ENCODE measurements around the gene IFNAR1. TPM values are rescaled to one million over a fixed set of nuclear protein-coding genes. Genes with fewer than 3 reads are reported as not detected.

Gene IFNAR1
- polyA plus RNA-seq, 1 donor from 2014 or later = 15.5 TPM

DNA sequence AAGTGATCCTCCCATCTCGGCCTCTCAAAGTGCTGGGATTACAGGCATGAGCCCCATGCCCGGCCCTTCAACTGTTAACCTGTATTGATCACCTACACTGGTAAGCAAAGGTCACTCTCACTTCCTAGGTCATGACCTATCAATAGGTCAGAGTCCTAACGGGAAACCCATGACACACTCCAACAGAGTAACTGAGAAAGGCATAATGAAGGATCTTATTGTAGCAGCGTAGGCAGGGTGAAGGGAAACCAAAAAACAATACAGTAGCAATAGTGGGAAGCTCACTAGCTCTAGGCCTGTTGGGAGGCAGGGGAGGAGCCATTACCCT is 19.5 kb upstream of the IFNAR1 start:
- H3K79me2 ChIP-seq (replicated peaks; ENCODE audit: insufficient read depth, low read length) = no peaks in the 10 kb centered on the region
- no peaks in the 10 kb centered on the region for H3F3A ChIP-seq (ENCODE audit: insufficient read depth, low read length, poor library complexity, severe bottlenecking)
- TF ChIP-seq, protein P1, sequence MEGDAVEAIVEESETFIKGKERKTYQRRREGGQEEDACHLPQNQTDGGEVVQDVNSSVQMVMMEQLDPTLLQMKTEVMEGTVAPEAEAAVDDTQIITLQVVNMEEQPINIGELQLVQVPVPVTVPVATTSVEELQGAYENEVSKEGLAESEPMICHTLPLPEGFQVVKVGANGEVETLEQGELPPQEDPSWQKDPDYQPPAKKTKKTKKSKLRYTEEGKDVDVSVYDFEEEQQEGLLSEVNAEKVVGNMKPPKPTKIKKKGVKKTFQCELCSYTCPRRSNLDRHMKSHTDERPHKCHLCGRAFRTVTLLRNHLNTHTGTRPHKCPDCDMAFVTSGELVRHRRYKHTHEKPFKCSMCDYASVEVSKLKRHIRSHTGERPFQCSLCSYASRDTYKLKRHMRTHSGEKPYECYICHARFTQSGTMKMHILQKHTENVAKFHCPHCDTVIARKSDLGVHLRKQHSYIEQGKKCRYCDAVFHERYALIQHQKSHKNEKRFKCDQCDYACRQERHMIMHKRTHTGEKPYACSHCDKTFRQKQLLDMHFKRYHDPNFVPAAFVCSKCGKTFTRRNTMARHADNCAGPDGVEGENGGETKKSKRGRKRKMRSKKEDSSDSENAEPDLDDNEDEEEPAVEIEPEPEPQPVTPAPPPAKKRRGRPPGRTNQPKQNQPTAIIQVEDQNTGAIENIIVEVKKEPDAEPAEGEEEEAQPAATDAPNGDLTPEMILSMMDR (IDR thresholded peaks at IDR 0.05; ENCODE audit: poor library complexity, severe bottlenecking) = no peak
- TF ChIP-seq, protein P2, sequence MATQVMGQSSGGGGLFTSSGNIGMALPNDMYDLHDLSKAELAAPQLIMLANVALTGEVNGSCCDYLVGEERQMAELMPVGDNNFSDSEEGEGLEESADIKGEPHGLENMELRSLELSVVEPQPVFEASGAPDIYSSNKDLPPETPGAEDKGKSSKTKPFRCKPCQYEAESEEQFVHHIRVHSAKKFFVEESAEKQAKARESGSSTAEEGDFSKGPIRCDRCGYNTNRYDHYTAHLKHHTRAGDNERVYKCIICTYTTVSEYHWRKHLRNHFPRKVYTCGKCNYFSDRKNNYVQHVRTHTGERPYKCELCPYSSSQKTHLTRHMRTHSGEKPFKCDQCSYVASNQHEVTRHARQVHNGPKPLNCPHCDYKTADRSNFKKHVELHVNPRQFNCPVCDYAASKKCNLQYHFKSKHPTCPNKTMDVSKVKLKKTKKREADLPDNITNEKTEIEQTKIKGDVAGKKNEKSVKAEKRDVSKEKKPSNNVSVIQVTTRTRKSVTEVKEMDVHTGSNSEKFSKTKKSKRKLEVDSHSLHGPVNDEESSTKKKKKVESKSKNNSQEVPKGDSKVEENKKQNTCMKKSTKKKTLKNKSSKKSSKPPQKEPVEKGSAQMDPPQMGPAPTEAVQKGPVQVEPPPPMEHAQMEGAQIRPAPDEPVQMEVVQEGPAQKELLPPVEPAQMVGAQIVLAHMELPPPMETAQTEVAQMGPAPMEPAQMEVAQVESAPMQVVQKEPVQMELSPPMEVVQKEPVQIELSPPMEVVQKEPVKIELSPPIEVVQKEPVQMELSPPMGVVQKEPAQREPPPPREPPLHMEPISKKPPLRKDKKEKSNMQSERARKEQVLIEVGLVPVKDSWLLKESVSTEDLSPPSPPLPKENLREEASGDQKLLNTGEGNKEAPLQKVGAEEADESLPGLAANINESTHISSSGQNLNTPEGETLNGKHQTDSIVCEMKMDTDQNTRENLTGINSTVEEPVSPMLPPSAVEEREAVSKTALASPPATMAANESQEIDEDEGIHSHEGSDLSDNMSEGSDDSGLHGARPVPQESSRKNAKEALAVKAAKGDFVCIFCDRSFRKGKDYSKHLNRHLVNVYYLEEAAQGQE (IDR thresholded peaks at IDR 0.05; ENCODE audit: borderline replicate concordance) = no peak
- TF ChIP-seq EZH2 (IDR thresholded peaks at IDR 0.05; ENCODE audit: borderline replicate concordance, insufficient read depth, low read length, poor library complexity, severe bottlenecking) (no peak), EP300 (conservative IDR thresholded peaks at IDR 0.05; ENCODE audit: poor library complexity, severe bottlenecking) (no peak), MXI1 (conservative IDR thresholded peaks at IDR 0.05; ENCODE audit: poor library complexity, severe bottlenecking) (no peak), POLR2AphosphoS5 (IDR thresholded peaks at IDR 0.05) (no peak), SMC3 (conservative IDR thresholded peaks at IDR 0.05; ENCODE audit: poor library complexity) (no peak), RAD21 (conservative IDR thresholded peaks at IDR 0.05) (no peak), TAF1 (IDR thresholded peaks at IDR 0.05; ENCODE audit: low read depth) (no peak)
- no peak overlapping the region for H3K27ac ChIP-seq (ENCODE audit: low read length)
- H3K36me3 ChIP-seq (ENCODE audit: insufficient read depth, low read length) = no peaks in the 10 kb centered on the region
- no peaks in the 10 kb centered on the region for H4K20me1 ChIP-seq (ENCODE audit: insufficient read depth)
- no peak overlapping the region for H2AFZ ChIP-seq (ENCODE audit: low read depth, low read length)
- no peak overlapping the region for H3K9ac ChIP-seq (ENCODE audit: low read length)
- no peak overlapping the region for H3K4me2 ChIP-seq (ENCODE audit: low read length)
- H3K27me3 ChIP-seq (ENCODE audit: insufficient read depth, low read depth, low read length) = no peaks in the 10 kb centered on the region
- no peaks in the 10 kb centered on the region for H3K9me3 ChIP-seq (ENCODE audit: low read length)
- H3K9me2 ChIP-seq (ENCODE audit: insufficient read depth, low read length) = no peaks in the 10 kb centered on the region
- no peak overlapping the region for H3K4me3 ChIP-seq (ENCODE audit: low read length)

DNA sequence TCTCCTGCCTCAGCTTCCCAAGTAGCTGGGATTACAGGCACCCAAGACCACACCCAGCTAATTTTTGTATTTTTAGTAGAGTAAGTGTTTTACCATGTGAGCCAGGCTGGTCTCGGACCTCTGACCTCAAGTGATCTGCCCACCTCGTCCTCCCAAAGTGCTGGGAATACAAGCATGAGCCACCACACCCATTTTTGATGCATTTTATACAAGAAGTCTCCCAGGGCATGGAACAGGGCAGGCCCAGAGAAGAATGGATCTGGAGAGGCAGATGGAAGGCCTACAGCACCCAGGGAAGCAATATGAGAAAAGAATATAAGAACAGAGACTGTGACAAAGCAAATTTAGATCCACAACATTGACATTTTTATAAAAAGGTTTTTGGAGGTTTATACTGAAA is 18.8 kb upstream of the IFNAR1 start:
- Histone ChIP-seq H3K9ac (ENCODE audit: low read length) (no peak overlapping the region), H3K9me3 (ENCODE audit: low read length) (no peaks in the 10 kb centered on the region), H4K20me1 (ENCODE audit: insufficient read depth) (no peaks in the 10 kb centered on the region), H2AFZ (ENCODE audit: low read depth, low read length) (no peak overlapping the region), H3F3A (ENCODE audit: insufficient read depth, low read length, poor library complexity, severe bottlenecking) (no peaks in the 10 kb centered on the region), H3K36me3 (ENCODE audit: insufficient read depth, low read length) (no peaks in the 10 kb centered on the region), H3K79me2 (replicated peaks; ENCODE audit: insufficient read depth, low read length) (no peaks in the 10 kb centered on the region), H3K9me2 (ENCODE audit: insufficient read depth, low read length) (no peaks in the 10 kb centered on the region), H3K4me2 (ENCODE audit: low read length) (no peak overlapping the region), H3K27me3 (ENCODE audit: insufficient read depth, low read depth, low read length) (no peaks in the 10 kb centered on the region), H3K27ac (ENCODE audit: low read length) (no peak overlapping the region), H3K4me3 (ENCODE audit: low read length) (no peak overlapping the region)
- no peak for TF ChIP-seq POLR2AphosphoS5 (IDR thresholded peaks at IDR 0.05)
- TF ChIP-seq, protein P2 (IDR thresholded peaks at IDR 0.05; ENCODE audit: borderline replicate concordance) = no peak
- TF ChIP-seq, protein P1 (IDR thresholded peaks at IDR 0.05; ENCODE audit: poor library complexity, severe bottlenecking) = no peak
- TF ChIP-seq RAD21 (conservative IDR thresholded peaks at IDR 0.05) = no peak
- TF ChIP-seq EP300 (conservative IDR thresholded peaks at IDR 0.05; ENCODE audit: poor library complexity, severe bottlenecking) = no peak
- no peak for TF ChIP-seq EZH2 (IDR thresholded peaks at IDR 0.05; ENCODE audit: borderline replicate concordance, insufficient read depth, low read length, poor library complexity, severe bottlenecking)
- no peak for TF ChIP-seq SMC3 (conservative IDR thresholded peaks at IDR 0.05; ENCODE audit: poor library complexity)
- TF ChIP-seq MXI1 (conservative IDR thresholded peaks at IDR 0.05; ENCODE audit: poor library complexity, severe bottlenecking) = no peak
- TF ChIP-seq TAF1 (IDR thresholded peaks at IDR 0.05; ENCODE audit: low read depth) = no peak
